H9 (cell line): ENCODE measurements around the gene RNF224. TPM values are rescaled to one million over a fixed set of nuclear protein-coding genes. Genes with fewer than 3 reads are reported as not detected.

ENCODE experiments used
- DNase-seq: peaks from one replicate; pipeline ENCODE4 v3.0.0-alpha.2; 2017
- H2AFZ ChIP-seq: one replicate; pipeline ENCODE4 v1.6.1; 2013; ENCODE audit warnings: mild to moderate bottlenecking, low read length, control low read depth, moderate library complexity
- H2AK5ac ChIP-seq: 2 replicates; pipeline ENCODE4 v1.6.1; 2013; ENCODE audit warnings: low read length, control low read depth, mixed read lengths; ENCODE audit not compliant: insufficient read length
- H2BK120ac ChIP-seq: one replicate; pipeline ENCODE4 v1.6.1; 2013; ENCODE audit warnings: low read depth, mild to moderate bottlenecking, low read length, control low read depth, inconsistent platforms; ENCODE audit not compliant: poor library complexity, severe bottlenecking
- H2BK12ac ChIP-seq: 2 replicates; pipeline ENCODE4 v1.6.1; 2013; ENCODE audit warnings: low read length, control low read depth, mixed read lengths, low read depth; ENCODE audit not compliant: insufficient read length
- H2BK15ac ChIP-seq: 2 replicates; pipeline ENCODE4 v1.6.1; 2013; ENCODE audit warnings: low read depth, low read length, control low read depth
- H2BK20ac ChIP-seq: one replicate; pipeline ENCODE4 v1.6.1; 2013; ENCODE audit warnings: low read depth, mild to moderate bottlenecking, low read length, control low read depth, inconsistent platforms; ENCODE audit not compliant: poor library complexity, severe bottlenecking
- H2BK5ac ChIP-seq: 2 replicates; pipeline ENCODE4 v1.6.1; 2013; ENCODE audit warnings: low read length, control low read depth, mixed read lengths; ENCODE audit not compliant: insufficient read length
- H3K14ac ChIP-seq: 2 replicates; pipeline ENCODE4 v1.6.1; 2013; ENCODE audit warnings: low read length, control low read depth; ENCODE audit not compliant: insufficient read depth
- H3K18ac ChIP-seq: 2 replicates; pipeline ENCODE4 v1.6.1; 2013; ENCODE audit warnings: low read depth, mild to moderate bottlenecking, mixed read lengths, low read length, control low read depth; ENCODE audit not compliant: insufficient read length
- H3K23ac ChIP-seq: 2 replicates; pipeline ENCODE4 v1.6.1; 2013; ENCODE audit warnings: low read length, control low read depth, mixed read lengths, low read depth; ENCODE audit not compliant: insufficient read length
- H3K23me2 ChIP-seq: 2 replicates; pipeline ENCODE4 v1.6.1; 2013; ENCODE audit warnings: low read depth, mild to moderate bottlenecking, mixed read lengths, low read length, control low read depth; ENCODE audit not compliant: insufficient read length, poor library complexity, severe bottlenecking
- H3K27ac ChIP-seq: 2 replicates; pipeline ENCODE4 v1.5.1; 2013; ENCODE audit warnings: low read length, control low read depth, mixed read lengths, low read depth; ENCODE audit not compliant: insufficient read length
- H3K27me3 ChIP-seq: 2 replicates; pipeline ENCODE4 v1.6.1; 2013; ENCODE audit warnings: low read length, control low read depth, inconsistent platforms; ENCODE audit not compliant: insufficient read depth
- H3K4ac ChIP-seq: 2 replicates; pipeline ENCODE4 v1.6.1; 2013; ENCODE audit warnings: low read depth, mild to moderate bottlenecking, control low read depth, inconsistent platforms, low read length, moderate library complexity
- H3K4me1 ChIP-seq: 2 replicates; pipeline ENCODE4 v1.6.1; 2013; ENCODE audit warnings: low read length, control low read depth, inconsistent platforms; ENCODE audit not compliant: insufficient read depth
- H3K4me2 ChIP-seq: 2 replicates; pipeline ENCODE4 v1.6.1; 2013; ENCODE audit warnings: low read length, control low read depth, mixed read lengths; ENCODE audit not compliant: insufficient read length, insufficient read depth
- H3K56ac ChIP-seq: 2 replicates; pipeline ENCODE4 v1.6.1; 2013; ENCODE audit warnings: low read depth, mild to moderate bottlenecking, mixed read lengths, low read length, control low read depth; ENCODE audit not compliant: insufficient read length
- H3K79me1 ChIP-seq: 2 replicates; pipeline ENCODE4 v1.6.1; 2013; ENCODE audit warnings: low read depth, mild to moderate bottlenecking, moderate library complexity, low read length, control low read depth, inconsistent platforms; ENCODE audit not compliant: insufficient read depth, poor library complexity, severe bottlenecking
- H3K79me2 ChIP-seq: 2 replicates; pipeline ENCODE4 v1.6.1; 2013; ENCODE audit warnings: low read length, control low read depth, inconsistent platforms; ENCODE audit not compliant: insufficient read depth
- H3K9ac ChIP-seq: 2 replicates; pipeline ENCODE4 v1.6.1; 2013; ENCODE audit warnings: low read length, control low read depth, mixed read lengths; ENCODE audit not compliant: insufficient read length; ENCODE audit errors: extremely low read depth
- H3K9me3 ChIP-seq: one replicate; pipeline ENCODE4 v1.6.1; 2013; ENCODE audit warnings: low read depth, low read length, inconsistent platforms; ENCODE audit not compliant: control insufficient read depth
- H3T11ph ChIP-seq: one replicate; pipeline ENCODE4 v1.6.1; 2013; ENCODE audit warnings: mild to moderate bottlenecking, low read length, control low read depth, inconsistent platforms
- H4K20me1 ChIP-seq: one replicate; pipeline ENCODE4 v1.6.1; 2013; ENCODE audit not compliant: control insufficient read depth, insufficient read length, insufficient read depth
- H4K5ac ChIP-seq: 2 replicates; pipeline ENCODE4 v1.6.1; 2013; ENCODE audit warnings: low read depth, mild to moderate bottlenecking, mixed read lengths, low read length, control low read depth; ENCODE audit not compliant: insufficient read length
- H4K8ac ChIP-seq: replicated peaks from 2 replicates; pipeline ENCODE4 v1.6.1; 2013; ENCODE audit warnings: low read length, control low read depth, mixed read lengths, low read depth; ENCODE audit not compliant: insufficient read length
- H4K91ac ChIP-seq: 2 replicates; pipeline ENCODE4 v1.6.1; 2013; ENCODE audit warnings: low read depth, mild to moderate bottlenecking, moderate library complexity, mixed read lengths, low read length, control low read depth; ENCODE audit not compliant: insufficient read length
- H3K27ac Mint-ChIP-seq, 3 experiments: 2 replicates in 2 of 3; 3 replicates in 1 of 3; pipeline ENCODE4 v1.8.0; 2020 to 2021; ENCODE audit warnings: mixed read lengths in 3 of 3, mild to moderate bottlenecking in 1 of 3, moderate library complexity in 1 of 3
- H3K27me3 Mint-ChIP-seq: 2 replicates; pipeline ENCODE4 v1.8.0; 2021; ENCODE audit warnings: low read depth, mild to moderate bottlenecking, moderate library complexity, mixed read lengths
- H3K36me3 Mint-ChIP-seq, 3 experiments: 2 replicates in 2 of 3; 3 replicates in 1 of 3; pipeline ENCODE4 v1.8.0; 2020 to 2021; ENCODE audit warnings: low read depth in 3 of 3, mixed read lengths in 3 of 3; ENCODE audit not compliant: insufficient read depth in 1 of 3
- H3K4me1 Mint-ChIP-seq, 2 experiments: 2 replicates each; pipeline ENCODE4 v1.8.0; 2020; ENCODE audit warnings: mixed read lengths in 2 of 2
- H3K4me3 Mint-ChIP-seq, 2 experiments: 2 replicates in 1 of 2; 3 replicates in 1 of 2; pipeline ENCODE4 v1.8.0; 2020 to 2021; ENCODE audit warnings: mild to moderate bottlenecking in 2 of 2, mixed read lengths in 2 of 2, moderate library complexity in 1 of 2
- H3K9me3 Mint-ChIP-seq, 2 experiments: 2 replicates in 1 of 2; 3 replicates in 1 of 2; pipeline ENCODE4 v1.8.0; 2020; ENCODE audit warnings: mild to moderate bottlenecking in 2 of 2, mixed read lengths in 2 of 2, moderate library complexity in 1 of 2
- WGBS: extraction: QIAGEN DNeasy Blood & Tissue Kit; methylation state at CpG from one replicate; pipeline ENCODE4 v1.1.7; 2013; ENCODE audit warnings: missing lambda C conversion rate, low lambda C conversion rate, mixed read lengths; ENCODE audit not compliant: insufficient read length; ENCODE audit errors: extremely low coverage; 5-methylcytosine and 5-hydroxymethylcytosine counted together
- total RNA-seq: library from RNA; stranded (reverse); gene quantifications from 2 replicates; pipeline ENCODE4 v1.2.1, GENCODE V29; 2021
- TF ChIP-seq, protein P1 (sequence below): fragments of 200-600 bp; sonication (generic); conservative IDR thresholded peaks from 3 replicates; pipeline ENCODE4 v1.8.0; 2021; ENCODE audit warnings: antibody characterized with exemption, mild to moderate bottlenecking

Gene RNF224
- total RNA-seq, 1 experiment from 2014 or later: 0.15 TPM

DNA sequence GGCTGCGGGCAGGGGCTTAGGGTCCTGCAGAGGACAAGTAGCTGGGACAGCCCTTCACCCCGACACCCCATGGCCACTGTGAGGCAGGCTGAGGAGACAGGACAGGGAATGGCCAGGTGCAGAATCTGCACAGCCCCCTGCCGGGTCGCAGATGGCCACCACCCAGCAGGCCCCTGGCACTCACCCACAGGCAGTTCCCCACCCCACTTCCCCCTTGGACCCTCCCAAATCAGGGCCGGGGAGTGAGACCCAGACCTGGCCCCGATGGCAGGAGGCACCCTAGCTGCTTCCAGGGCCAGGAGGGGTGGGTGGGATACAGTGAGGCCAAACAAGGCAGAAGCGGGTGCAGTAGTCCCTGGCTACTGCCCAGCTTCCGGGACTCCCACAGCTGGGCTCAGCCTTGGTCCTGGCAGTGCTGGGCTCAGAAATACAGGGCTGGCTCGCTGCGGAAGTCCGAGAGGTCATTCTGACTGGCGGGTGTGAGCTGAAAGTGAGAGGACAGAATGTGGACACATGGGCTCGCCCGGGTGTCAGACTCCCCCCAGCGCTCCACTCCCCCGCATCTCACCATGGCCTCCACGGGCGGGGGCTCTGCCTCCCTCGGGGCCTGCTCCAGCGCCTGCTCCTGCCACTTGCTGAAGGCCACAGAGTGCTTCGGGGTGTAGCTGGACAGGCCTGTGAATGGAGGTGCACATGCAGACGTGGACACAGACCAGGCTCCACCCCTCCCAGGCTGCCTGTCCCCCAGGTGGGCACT is 35.4 kb upstream of the RNF224 start:
- H2BK5ac ChIP-seq: no peak overlapping the region
- H3K23me2 ChIP-seq: peaks cover 13% of the 10 kb centered on the region
- H3K79me2 ChIP-seq: peaks cover 10% of the 10 kb centered on the region; the same call in 1 of the 2 replicates
- no peak overlapping the region for H2AK5ac ChIP-seq
- H3K9me3 ChIP-seq: no peaks in the 10 kb centered on the region
- Mint-ChIP-seq H3K4me3 (no peak overlapping the region), H3K27ac (no peak overlapping the region), H3K4me1 (peaks cover 20 to 26% of the 10 kb centered on the region in 2 experiments), H3K9me3 (no peaks in the 10 kb centered on the region), H3K27me3 (no peaks in the 10 kb centered on the region), H3K36me3 (peaks cover 7 to 23% (median 15%) of the 10 kb centered on the region in 3 experiments; a peak in 6 of 7 replicates)
- no peak overlapping the region for H2BK15ac ChIP-seq
- no peak overlapping the region for H2BK12ac ChIP-seq
- no peak overlapping the region for H4K91ac ChIP-seq
- H3K23ac ChIP-seq: no peak overlapping the region
- no peak overlapping the region; the same call in 1 of the 2 replicates for H3K14ac ChIP-seq
- H3K79me1 ChIP-seq: peaks cover 6% of the 10 kb centered on the region
- no peak overlapping the region for H3K4me2 ChIP-seq
- H3T11ph ChIP-seq: no peak overlapping the region
- no peak for DNase-seq
- no peaks in the 10 kb centered on the region for H3K27me3 ChIP-seq
- H3K9ac ChIP-seq: no peak overlapping the region
- no peak overlapping the region for H3K18ac ChIP-seq
- TF ChIP-seq, protein P1, sequence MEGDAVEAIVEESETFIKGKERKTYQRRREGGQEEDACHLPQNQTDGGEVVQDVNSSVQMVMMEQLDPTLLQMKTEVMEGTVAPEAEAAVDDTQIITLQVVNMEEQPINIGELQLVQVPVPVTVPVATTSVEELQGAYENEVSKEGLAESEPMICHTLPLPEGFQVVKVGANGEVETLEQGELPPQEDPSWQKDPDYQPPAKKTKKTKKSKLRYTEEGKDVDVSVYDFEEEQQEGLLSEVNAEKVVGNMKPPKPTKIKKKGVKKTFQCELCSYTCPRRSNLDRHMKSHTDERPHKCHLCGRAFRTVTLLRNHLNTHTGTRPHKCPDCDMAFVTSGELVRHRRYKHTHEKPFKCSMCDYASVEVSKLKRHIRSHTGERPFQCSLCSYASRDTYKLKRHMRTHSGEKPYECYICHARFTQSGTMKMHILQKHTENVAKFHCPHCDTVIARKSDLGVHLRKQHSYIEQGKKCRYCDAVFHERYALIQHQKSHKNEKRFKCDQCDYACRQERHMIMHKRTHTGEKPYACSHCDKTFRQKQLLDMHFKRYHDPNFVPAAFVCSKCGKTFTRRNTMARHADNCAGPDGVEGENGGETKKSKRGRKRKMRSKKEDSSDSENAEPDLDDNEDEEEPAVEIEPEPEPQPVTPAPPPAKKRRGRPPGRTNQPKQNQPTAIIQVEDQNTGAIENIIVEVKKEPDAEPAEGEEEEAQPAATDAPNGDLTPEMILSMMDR: no peak
- H3K4ac ChIP-seq: no peak overlapping the region
- H4K20me1 ChIP-seq: no peaks in the 10 kb centered on the region
- no peak overlapping the region for H2AFZ ChIP-seq
- H3K4me1 ChIP-seq: peaks cover 5% of the 10 kb centered on the region; the same call in 1 of the 2 replicates
- H4K8ac ChIP-seq: no peak overlapping the region
- no peak overlapping the region for H4K5ac ChIP-seq
- WGBS: no CpG with 5 or more reads among the region's 22 CpGs
- H3K27ac ChIP-seq: no peak overlapping the region
- no peak overlapping the region for H2BK20ac ChIP-seq
- H3K56ac ChIP-seq: no peak overlapping the region
- H2BK120ac ChIP-seq: no peak overlapping the region
